NCI-H748 (cell line): Measurements from ENCODE around the gene TUBE1.
A peak's percentile ranks its signal among the peaks of the same experiment; 100 is the strongest.
"Not testable (repeated sequence)": the region's sequence is repeated elsewhere in the genome, so short reads cannot be mapped to it uniquely, and the experiment has no call there.

ENCODE experiments used
- DNase-seq: peaks from one replicate; lab custom pipeline; 2025; ENCODE audit not compliant: unreplicated experiment; lab: John Stamatoyannopoulos, UW

The TUBE1 gene, protein sequence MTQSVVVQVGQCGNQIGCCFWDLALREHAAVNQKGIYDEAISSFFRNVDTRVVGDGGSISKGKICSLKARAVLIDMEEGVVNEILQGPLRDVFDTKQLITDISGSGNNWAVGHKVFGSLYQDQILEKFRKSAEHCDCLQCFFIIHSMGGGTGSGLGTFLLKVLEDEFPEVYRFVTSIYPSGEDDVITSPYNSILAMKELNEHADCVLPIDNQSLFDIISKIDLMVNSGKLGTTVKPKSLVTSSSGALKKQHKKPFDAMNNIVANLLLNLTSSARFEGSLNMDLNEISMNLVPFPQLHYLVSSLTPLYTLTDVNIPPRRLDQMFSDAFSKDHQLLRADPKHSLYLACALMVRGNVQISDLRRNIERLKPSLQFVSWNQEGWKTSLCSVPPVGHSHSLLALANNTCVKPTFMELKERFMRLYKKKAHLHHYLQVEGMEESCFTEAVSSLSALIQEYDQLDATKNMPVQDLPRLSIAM

DNA sequence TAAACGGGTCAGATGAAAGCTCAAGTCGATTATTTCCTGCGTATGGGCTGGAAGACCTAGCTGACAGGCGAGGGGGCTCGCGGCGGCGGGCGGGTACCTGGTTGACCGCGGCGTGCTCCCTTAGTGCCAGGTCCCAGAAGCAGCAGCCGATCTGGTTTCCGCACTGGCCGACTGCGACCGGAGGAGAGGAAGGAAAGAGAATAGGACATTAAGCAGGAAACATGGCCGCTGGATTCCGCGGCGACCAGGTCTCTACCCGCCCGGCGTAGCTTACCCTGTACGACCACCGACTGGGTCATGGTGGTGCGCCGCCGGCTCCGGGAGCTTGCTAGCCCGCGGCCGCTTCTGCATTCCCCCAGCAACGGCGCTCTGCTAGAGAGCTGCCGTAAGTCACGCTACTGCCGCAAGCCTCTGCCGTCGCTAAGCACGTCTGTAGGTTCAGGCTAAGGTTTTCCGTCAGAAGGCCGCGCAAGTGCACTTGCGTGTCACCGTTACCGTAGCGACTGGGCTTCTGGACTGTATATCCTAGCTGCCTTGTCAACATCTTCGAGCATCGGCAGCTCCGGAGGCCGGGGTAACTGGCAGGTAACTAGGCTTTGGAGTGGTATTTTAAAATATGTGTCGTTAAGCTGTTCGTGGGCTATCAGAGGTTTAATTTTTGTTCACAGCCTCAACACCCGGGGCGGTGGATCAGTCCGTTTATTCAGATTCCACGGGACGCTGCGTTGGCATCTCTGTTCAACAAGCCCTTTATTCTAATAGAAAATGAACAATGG is at the start of gene TUBE1, which contains the start of gene FAM229B:
Gene TUBE1 (minus strand): TSS at position 347 of the 776 bp plus-strand sequence. CDS start 48 bp downstream, at position 299.
Gene FAM229B (plus strand): TSS at position 456 of the 776 bp plus-strand sequence. CDS start 11,693 bp downstream, outside the sequence.
- peak; percentile 97 for DNase-seq

DNA sequence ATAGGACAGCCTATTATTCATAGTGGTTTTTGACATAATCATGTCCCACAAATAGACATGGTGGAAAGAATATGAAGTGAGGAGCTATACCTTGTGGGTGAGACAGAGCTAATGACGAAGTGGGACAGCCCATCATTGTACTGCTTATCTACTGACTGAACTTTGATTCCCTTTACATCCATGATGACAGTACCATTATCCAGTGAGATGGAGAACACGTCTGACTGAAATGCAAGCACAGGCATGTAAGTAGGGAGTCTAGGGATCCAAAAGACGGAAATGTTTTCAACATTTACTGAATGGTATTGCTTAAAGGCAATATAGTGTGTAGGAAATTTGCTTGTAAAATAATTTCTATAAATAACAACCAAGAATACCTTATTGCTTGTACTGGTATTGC is 43.6 kb upstream of the TUBE1 start:
- DNase-seq: no peak

DNA sequence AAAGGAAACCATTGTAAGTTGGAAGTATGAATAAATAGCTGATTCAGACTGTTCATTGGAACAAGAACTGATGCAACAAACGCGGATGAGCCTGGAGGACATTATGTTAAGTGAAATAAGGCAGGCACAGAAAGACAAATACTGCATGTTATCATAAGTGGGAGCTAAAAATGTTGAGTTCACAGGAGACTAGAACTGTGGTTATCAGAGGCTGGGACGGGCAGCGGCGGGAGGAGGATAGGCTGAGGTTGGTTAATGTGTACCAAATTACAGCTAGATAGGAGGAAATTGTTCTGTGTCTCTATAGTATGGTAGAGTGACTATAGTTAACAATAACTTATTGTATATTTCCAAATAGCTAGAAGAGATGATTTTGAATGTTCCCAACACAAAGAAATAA is 40.9 kb upstream of the TUBE1 start:
- no peak for DNase-seq

DNA sequence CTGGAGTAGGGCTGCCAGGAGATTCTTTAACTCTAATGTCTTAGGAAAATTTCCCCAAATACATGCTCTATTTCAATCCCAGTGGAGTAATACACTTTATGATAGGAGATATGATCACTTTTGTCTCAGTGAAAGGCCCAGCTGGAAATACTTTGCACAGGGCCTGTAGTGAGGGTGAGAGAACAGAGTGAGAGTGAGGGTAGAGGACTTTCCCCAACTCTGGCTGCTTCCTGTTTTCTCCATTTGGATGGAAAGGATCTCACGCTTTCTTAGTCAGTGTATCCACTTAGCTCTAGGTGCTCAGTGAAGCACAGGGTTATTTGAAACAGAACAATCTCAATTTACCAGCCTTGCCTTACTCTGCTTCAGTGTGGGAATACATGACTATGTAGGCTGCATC is 36.7 kb upstream of the TUBE1 start:
- DNase-seq: no peak

DNA sequence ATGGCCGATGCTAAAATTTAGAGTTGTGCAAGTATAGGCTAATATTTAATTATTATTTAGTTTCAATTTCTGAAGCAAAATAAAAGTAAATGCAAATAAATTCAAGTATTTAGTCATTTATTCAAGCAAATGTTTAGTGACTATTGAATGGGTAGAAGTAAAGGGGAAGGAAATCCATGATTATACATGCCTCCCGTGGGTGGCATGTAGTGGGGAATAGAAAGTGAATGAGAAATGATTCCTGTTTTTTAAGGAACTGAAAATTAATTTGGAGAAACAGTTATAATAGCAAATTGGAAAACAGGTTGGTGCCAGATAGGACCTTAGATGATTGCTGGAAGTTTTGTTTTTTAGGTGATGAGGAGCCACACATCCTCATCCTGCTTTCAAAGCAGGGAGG is 35.5 kb upstream of the TUBE1 start:
- no peak for DNase-seq

DNA sequence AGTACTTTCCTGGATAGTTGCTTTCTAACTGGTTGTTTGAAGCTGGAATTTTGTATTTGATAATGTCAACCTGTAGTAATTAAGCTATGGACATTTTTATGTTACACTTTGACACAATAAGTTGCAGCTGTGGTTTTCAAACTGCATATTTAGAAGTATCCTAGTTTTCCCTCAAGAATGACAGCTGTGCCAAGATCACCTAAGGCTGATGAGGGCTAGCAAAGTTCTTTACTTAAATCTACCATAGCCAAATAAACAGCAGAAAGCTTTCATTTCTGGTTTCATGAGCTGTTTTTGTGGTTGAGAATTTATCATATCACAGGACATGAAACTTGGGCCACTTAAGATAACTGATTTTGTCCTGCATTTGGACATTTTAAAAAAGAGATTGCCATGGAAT is 30.8 kb upstream of the TUBE1 start:
- no peak for DNase-seq

DNA sequence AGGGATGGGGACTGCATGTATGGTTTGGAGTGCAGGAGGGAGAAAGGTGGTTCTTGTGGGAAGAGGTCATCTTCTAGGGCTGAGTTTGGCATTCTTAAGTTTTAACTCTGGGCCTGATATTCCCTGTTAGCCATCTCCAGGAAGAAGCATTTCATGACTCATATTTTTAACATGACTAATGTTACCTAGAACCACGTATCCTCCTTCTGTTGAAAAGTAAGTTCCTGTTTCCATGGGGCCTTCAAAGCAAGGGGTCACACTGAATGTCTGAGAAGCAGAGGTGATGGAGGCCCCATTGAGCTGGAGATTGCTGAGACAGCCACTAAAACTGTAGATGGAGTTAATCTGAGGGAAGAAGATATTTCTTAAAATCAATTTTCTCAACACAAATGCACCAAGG is 30.3 kb upstream of the TUBE1 start:
- no peak for DNase-seq

DNA sequence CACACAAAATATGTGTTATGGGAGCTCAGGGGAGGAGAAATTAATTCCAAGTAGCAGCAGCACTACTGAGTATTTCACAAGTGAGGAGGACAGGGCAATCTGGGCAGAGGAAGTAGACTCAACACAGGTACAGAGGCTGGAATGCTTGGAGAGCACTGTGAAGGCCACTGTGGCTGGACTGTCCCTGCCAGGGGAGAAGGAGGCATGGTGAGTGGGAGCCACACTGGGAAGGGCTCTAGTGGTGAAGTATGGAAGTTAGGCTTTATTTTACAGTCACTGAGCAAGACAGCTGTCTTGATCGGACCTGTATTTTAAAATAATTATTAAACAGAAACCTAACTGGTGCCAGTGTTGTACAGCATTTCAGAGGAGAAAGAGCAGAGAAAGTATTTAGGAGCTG is 28.9 kb upstream of the TUBE1 start:
- no peak for DNase-seq

DNA sequence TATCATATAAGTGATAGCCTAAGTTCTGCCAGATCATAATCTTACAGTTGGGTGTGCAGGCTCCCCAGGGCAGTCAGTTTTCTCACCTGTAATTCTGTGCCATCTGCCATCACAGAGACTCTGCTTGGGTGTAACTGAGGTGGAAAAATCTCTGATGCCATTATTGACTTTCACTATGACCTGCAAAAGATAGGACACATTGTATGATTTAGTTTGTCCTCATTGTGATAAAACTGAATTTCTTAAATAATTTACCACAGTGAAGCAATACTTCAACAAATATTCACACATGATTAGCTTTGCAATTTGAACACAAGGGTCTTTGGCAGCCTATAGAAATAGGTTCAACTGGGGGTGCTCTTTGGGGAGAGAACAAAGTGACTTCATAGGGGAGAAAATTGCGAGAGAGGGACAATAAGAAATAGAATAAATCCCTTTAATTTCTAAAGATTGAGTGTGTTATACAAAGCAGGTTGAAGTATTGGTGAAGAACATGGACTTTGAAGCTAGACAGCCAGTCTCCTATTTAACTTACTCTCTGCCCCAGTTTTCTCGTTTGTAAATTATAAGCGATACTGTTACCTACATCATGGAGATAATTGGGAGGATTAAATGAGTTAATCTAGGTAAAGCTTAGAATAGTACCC is 27.4 kb upstream of the TUBE1 start:
- DNase-seq: no peak

DNA sequence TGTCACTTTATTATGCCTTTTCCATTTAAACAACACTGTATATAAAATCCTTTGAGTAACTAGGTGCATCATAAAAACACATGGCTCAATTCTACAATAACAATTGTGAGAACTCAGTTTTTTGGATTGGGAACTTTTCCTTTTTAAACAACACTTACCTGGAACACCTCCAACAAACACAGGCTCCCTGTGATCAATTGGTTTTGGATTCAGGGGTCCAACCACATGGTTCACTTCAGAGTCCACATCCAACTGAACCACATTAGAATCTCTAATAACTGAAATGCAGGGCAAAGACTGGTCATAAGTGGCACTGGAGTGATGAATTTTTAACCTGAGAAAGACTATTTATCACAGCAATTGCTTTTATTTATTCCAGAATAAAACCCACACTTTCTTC is 26.6 kb upstream of the TUBE1 start:
- no peak for DNase-seq

DNA sequence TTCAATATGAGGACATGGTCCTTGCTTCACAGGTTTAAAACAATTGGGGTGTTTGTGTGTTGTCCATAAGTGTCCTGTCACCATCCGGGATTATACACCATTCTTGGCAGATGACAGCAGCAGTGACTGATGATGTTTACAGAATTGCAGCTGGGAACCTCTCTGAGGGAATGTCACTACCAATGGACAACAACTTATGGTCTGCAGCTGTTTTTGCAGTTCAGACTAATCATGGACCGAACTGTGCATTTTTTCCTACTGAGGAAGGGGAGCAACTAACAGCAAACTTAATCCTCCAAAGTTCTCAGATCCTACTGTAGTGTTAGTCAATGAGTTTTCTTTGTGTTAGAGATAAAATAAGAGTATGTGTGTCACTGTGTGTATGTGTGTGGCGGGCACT is 26.1 kb upstream of the TUBE1 start:
- DNase-seq: no peak

DNA sequence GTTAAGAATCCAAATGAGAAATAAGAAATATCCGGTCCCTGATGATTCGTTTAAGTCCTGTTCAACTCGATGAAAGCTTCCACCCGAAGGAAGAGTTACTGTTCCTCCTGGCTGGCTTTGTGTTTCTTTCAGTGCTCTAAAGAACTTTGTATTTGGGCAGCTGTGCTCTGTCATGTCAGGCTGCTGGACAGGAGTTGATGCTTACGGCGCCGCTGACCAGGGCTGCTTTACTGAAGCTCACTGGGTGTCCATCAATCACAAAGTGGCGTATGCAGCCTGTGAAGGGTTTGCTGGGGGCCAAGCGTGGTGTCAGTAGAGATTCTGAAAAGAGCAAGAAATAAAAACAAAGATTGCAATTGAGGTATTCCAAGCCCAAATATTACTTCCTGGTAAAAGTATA is 22.0 kb upstream of the TUBE1 start:
- no peak for DNase-seq

DNA sequence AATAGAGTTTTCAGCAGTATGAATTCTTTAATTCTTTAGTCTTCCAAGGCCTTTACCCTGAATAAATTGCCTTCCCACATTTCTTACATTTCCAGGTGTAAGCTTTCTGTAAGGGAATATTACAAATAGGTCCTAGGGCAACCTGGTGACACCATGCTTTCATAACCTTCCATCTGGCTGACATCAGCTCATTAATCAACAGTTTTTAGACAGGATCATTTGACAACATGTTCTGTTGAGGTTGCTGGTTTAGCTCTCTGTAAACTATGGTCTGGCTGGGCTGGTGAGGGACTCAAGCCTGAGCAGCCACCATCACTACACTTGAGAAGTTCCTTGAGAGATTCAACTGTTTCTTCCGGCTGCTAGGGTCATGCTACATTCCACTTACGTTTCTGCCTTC is 19.3 kb upstream of the TUBE1 start:
- DNase-seq: no peak

DNA sequence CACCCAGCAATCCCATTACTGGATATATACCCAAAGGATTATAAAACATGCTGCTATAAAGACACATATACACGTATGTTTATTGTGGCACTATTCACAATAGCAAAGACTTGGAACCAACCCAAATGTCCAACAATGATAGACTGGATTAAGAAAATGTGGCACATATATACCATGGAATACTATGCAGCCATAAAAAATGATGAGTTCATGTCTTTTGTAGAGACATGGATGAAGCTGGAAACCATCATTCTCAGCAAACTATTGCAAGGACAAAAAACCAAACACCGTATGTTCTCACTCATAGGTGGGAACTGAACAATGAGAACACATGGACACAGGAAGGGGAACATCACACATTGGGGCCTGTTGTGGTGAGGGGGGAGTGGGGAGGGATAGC is 18.7 kb upstream of the TUBE1 start:
- not testable (repeated sequence) for DNase-seq

DNA sequence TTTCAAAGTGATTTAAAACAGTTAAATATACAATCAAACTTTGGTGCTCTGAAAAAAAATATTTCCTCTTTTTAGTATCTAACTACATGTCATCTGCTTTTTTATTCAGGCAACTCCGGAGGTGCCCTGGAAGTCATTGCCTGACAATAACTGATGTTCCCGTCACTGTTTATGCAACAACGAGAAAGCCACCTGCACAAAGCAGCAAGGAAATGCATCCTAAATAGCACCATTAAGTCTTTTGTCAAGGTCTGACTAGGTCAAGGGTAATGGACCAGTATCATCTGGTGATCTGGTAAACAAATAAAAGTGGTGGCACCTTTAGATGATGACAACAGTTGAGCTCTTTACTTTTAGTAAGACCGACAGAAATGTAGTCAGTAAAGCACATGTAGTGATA is 13.3 kb upstream of the TUBE1 start:
- peak; percentile 84 for DNase-seq

DNA sequence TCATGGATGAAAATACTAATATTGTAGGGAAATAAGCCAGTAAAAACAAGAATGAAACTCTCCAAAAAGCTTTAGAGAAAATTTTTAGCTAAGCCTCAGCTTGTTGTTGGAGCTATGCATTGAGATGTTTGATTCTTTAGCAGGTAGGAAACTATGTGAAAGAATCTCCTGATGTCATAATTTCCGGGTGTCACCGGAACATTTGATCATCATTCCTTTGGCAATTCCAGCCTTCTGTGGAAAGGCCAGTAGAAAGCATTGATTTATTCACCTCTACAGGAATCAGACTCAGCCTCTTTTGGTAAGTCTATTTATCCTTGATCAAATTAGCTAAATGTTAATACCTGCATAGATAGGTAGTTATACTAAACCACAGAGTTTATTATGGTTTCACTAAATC is 9.6 kb upstream of the TUBE1 start:
- no peak for DNase-seq

DNA sequence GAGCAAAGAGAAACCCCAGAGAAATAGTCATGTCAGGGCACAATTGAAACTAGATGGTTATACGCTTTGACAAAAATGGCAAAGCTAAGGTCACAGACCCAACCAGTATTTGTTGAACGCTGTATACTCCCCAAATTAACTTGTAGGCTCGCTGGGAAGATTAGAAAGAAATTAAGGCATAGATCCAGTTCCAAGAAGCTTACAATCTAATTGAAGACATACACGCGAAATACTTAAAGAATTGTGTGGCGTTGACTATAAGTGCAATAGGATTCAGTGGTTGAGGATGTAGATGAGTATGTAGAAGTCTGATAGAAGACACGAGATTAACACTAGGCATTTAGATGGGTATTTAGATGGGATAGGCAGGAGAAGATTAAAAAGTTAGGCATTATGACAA is 634 bp upstream of the TUBE1 start:
- DNase-seq: no peak

DNA sequence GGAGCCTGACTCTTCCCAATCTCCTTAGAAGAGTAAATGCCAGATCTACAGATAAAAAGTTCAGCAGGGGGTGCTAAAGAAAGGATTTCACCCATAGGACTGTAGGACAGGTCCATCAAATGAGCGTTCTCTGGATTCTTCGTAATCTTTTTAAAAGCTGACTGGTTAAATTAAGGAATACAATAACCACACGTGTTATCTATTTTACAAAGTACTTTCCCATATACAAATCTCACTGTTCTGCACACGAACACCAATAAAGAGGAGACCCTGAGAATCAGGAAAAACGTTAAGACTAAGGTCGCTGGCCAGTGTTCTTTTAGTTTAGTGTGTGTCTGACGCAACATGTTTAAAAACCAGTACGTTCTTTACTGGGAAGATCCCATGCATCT is 542 bp downstream of the TUBE1 start:
- peak; percentile 54 for DNase-seq

DNA sequence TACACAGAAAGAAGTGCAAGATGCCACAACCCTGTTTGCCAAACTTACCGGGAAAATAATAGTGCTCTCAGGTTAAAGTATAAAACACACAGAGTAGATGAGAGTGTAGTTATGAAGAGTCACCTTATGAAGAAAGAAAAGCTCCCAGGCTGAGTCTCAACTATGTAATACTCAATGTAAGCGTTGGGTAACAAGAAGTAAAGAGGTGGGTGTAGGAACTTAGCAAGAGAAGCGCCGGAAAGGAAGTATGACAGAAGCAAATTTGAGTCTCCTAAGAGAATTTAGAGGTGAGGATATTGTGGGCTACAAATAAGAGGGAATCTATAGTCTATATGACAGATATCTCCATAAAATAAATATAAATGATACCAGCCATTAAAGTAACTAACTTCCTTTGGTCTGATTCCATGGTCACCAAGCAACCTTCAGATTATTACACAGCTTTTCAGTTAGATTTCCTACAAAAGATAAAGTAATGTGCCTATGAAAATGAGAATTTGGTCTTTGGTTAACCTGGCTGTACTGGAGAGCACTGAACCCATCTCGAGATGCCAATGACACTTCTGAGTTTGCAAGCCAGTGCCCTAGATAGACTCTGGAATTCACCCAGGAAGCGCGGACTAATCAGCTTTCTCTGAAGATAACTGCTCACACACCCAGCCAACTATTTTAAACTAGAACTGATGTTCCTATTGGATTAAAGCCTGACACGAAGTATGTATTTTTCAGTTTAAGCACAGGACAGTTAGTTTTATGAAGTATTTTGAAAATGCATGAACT is 1.8 kb downstream of the TUBE1 start:
- DNase-seq: no peak

DNA sequence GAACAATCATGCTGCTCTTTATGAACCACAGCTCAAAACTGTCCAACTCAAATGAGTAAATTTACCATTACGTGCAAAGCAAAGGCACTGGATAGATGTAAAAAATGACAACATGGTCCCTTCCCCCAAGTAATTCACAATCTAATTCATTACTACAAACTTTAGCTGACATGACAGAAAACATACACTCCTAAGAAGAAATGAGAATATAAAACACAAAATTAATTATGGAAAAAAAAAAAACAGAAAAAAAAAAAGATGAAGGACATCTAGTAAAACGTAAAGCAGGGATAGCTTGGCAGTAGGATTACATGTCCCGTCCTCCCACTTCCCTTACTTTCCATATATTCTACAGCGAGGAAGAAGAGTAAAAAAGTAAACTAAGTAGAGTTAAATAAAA is 5.7 kb downstream of the TUBE1 start:
- no peak for DNase-seq

DNA sequence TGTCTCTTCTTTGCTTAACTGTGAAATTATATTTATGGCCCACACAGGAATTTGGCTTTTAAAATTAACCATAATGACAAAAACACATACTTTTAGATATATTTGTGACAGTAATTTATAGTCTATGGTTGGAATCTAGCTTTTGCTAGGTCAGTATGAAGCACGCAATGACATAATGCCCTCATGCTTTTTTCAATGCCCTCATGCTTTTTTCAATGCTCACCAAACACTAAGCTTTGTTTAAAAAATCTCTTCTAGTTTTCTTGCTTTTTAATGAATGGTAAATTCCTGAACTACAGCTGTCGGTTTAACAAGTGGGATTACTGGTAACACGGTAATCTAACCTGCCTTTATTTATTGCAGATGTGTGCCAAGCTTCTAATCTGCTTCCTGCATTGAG is 20.7 kb downstream of the TUBE1 start:
- no peak for DNase-seq
